ENCODE data around the gene BCAR1. TPM values are rescaled to one million over a fixed set of nuclear protein-coding genes. Genes with fewer than 3 reads are reported as not detected.

The BCAR1 gene
- total and polyA plus RNA-seq, 2 of the 13 experiments (the other 11 are each of a cell fraction or from before 2014, with no cell fraction given), result 48.1 to 51.7 TPM

GRCh38 chr16:75250089-75250808 is 1.2 kb downstream of the BCAR1 start (continued):
- no peak for TF ChIP-seq ZNF460 (CRISPR knock-in tag; IDR thresholded peaks at IDR 0.05; ENCODE audit: borderline replicate concordance)
- TF ChIP-seq ZNF18 (CRISPR knock-in tag; IDR thresholded peaks at IDR 0.05; ENCODE audit: insufficient replicate concordance), result no peak
- no peak for TF ChIP-seq SUZ12 (IDR thresholded peaks at IDR 0.05; ENCODE audit: low read depth, low read length)
- TF ChIP-seq ZNF333 (CRISPR knock-in tag; IDR thresholded peaks at IDR 0.05; ENCODE audit: borderline replicate concordance), result no peak
- TF ChIP-seq MAZ (IDR thresholded peaks at IDR 0.05; ENCODE audit: borderline replicate concordance, low read depth, low read length), result no peak
- TF ChIP-seq MAZ (CRISPR knock-in tag; IDR thresholded peaks at IDR 0.05; ENCODE audit: low read depth), result no peak
- no peak for TF ChIP-seq ZNF496 (CRISPR knock-in tag; IDR thresholded peaks at IDR 0.05; ENCODE audit: insufficient replicate concordance)
- TF ChIP-seq RBM39 (IDR thresholded peaks at IDR 0.05; ENCODE audit: low read depth, low read length, poor library complexity, severe bottlenecking), result no peak
- TF ChIP-seq, protein P1, sequence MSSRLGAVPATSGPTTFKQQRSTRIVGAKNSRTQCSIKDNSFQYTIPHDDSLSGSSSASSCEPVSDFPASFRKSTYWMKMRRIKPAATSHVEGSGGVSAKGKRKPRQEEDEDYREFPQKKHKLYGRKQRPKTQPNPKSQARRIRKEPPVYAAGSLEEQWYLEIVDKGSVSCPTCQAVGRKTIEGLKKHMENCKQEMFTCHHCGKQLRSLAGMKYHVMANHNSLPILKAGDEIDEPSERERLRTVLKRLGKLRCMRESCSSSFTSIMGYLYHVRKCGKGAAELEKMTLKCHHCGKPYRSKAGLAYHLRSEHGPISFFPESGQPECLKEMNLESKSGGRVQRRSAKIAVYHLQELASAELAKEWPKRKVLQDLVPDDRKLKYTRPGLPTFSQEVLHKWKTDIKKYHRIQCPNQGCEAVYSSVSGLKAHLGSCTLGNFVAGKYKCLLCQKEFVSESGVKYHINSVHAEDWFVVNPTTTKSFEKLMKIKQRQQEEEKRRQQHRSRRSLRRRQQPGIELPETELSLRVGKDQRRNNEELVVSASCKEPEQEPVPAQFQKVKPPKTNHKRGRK (CRISPR knock-in tag; IDR thresholded peaks at IDR 0.05), result no peak
- TF ChIP-seq ZBTB1 (CRISPR knock-in tag; IDR thresholded peaks at IDR 0.05; ENCODE audit: borderline replicate concordance), result no peak
- TF ChIP-seq, protein P2, sequence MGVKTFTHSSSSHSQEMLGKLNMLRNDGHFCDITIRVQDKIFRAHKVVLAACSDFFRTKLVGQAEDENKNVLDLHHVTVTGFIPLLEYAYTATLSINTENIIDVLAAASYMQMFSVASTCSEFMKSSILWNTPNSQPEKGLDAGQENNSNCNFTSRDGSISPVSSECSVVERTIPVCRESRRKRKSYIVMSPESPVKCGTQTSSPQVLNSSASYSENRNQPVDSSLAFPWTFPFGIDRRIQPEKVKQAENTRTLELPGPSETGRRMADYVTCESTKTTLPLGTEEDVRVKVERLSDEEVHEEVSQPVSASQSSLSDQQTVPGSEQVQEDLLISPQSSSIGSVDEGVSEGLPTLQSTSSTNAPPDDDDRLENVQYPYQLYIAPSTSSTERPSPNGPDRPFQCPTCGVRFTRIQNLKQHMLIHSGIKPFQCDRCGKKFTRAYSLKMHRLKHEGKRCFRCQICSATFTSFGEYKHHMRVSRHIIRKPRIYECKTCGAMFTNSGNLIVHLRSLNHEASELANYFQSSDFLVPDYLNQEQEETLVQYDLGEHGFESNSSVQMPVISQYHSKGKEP (CRISPR knock-in tag; IDR thresholded peaks at IDR 0.05), result no peak
- TF ChIP-seq SETDB1 (CRISPR knock-in tag; IDR thresholded peaks at IDR 0.05; ENCODE audit: borderline replicate concordance), result no peak
- TF ChIP-seq ETV5 (CRISPR knock-in tag; IDR thresholded peaks at IDR 0.05; ENCODE audit: borderline replicate concordance), result no peak
- no peak for TF ChIP-seq ZNF703 (CRISPR knock-in tag; IDR thresholded peaks at IDR 0.05; ENCODE audit: borderline replicate concordance)
- TF ChIP-seq DR1 (CRISPR knock-in tag; IDR thresholded peaks at IDR 0.05), result no peak
- no peak for TF ChIP-seq JUNB (CRISPR knock-in tag; IDR thresholded peaks at IDR 0.05; ENCODE audit: borderline replicate concordance)
- TF ChIP-seq MXI1 (IDR thresholded peaks at IDR 0.05; ENCODE audit: borderline replicate concordance, low read depth, low read length), result no peak
- no peak; the same call in 1 of the 2 replicates for TF ChIP-seq HOXA3 (CRISPR knock-in tag; IDR thresholded peaks at IDR 0.05)
- TF ChIP-seq, protein P3, sequence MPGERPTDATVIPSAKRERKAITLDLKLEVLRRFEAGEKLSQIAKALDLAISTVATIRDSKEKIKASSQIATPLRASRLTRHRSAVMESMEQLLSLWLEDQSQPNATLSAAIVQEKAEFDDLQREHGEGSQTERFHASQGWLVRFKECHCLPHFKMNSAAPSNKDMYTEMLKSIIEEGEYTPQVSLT (CRISPR knock-in tag; IDR thresholded peaks at IDR 0.05; ENCODE audit: borderline replicate concordance, low read depth), result no peak
- no peak for TF ChIP-seq HOXD1 (CRISPR knock-in tag; IDR thresholded peaks at IDR 0.05)
- no peak for TF ChIP-seq ZNF674 (CRISPR knock-in tag; IDR thresholded peaks at IDR 0.05; ENCODE audit: low read depth)
- TF ChIP-seq SRSF1 (optimal IDR thresholded peaks at IDR 0.05; ENCODE audit: low read depth, low read length), result no peak

Data from HepG2 (cell line).